ENCODE measurements around the gene GRID1. TPM values are rescaled to one million over a fixed set of nuclear protein-coding genes. Genes with fewer than 3 reads are reported as not detected.
A peak's percentile ranks its signal among the peaks of the same experiment; 100 is the strongest.

Gene GRID1
- total RNA-seq, 1 experiment from 2014 or later = not detected

GRCh38 chr10:86387178-86387794 lies 20.7 kb upstream of the GRID1 start:
- intact Hi-C loops (cut with micrococcal nuclease) = no loop called here
- TF ChIP-seq EZH2 (IDR thresholded peaks at IDR 0.05; ENCODE audit: low read length, unreplicated experiment) = no peak
- TF ChIP-seq CTCF (conservative IDR thresholded peaks at IDR 0.05; ENCODE audit: low read depth, low read length) = no peak
- POLR2A ChIA-PET (ENCODE audit: unreplicated experiment) = no interaction called here
- H3F3A ChIP-seq (ENCODE audit: low read length, unreplicated experiment) = no peaks in the 10 kb centered on the region
- H3K27me3 ChIP-seq (ENCODE audit: low read length) = peaks cover 11% of the 10 kb centered on the region; the same call in 1 of the 2 replicates
- CTCF ChIA-PET = interaction anchor here (0.6 kb wide), 1 partner anchor 40 kb away, joined by 3 read pairs; no protein-coding TSS in a partner anchor
- H3K9ac ChIP-seq (ENCODE audit: low read length) = no peak overlapping the region
- no peak overlapping the region for H3K4me2 ChIP-seq (ENCODE audit: low read length)
- no peaks in the 10 kb centered on the region for H3K9me2 ChIP-seq (replicated peaks; ENCODE audit: low read length)
- H3K4me1 ChIP-seq (ENCODE audit: insufficient read depth, low read length) = no peaks in the 10 kb centered on the region
- no peak overlapping the region for H3K4me3 ChIP-seq (ENCODE audit: low read length)
- BruUV-seq (replicated peaks) = no TSS peak
- no peaks in the 10 kb centered on the region for H3K9me3 ChIP-seq (ENCODE audit: low read length)
- DNase-seq (no peak), ATAC-seq (no peak)
- no peaks in the 10 kb centered on the region for H4K20me1 ChIP-seq (ENCODE audit: low read length)
- H3K36me3 ChIP-seq (ENCODE audit: low read depth, low read length) = no peaks in the 10 kb centered on the region
- H2AFZ ChIP-seq (ENCODE audit: low read length) = no peak overlapping the region
- no peak overlapping the region for H3K27ac ChIP-seq (ENCODE audit: low read length)
- H3K79me2 ChIP-seq (ENCODE audit: low read length) = no peaks in the 10 kb centered on the region

GRCh38 chr10:86385806-86386205 lies 19.2 kb upstream of the GRID1 start:
- Histone ChIP-seq H3K36me3 (ENCODE audit: low read depth, low read length) (no peaks in the 10 kb centered on the region), H3K4me3 (ENCODE audit: low read length) (no peak overlapping the region), H3K4me2 (ENCODE audit: low read length) (no peak overlapping the region), H3K4me1 (ENCODE audit: insufficient read depth, low read length) (no peaks in the 10 kb centered on the region), H3K27me3 (ENCODE audit: low read length) (peaks cover 18% of the 10 kb centered on the region), H3F3A (ENCODE audit: low read length, unreplicated experiment) (no peaks in the 10 kb centered on the region), H3K9me3 (ENCODE audit: low read length) (no peaks in the 10 kb centered on the region), H3K79me2 (ENCODE audit: low read length) (no peaks in the 10 kb centered on the region), H3K27ac (ENCODE audit: low read length) (no peak overlapping the region), H3K9ac (ENCODE audit: low read length) (no peak overlapping the region), H4K20me1 (ENCODE audit: low read length) (no peaks in the 10 kb centered on the region), H3K9me2 (replicated peaks; ENCODE audit: low read length) (no peaks in the 10 kb centered on the region), H2AFZ (ENCODE audit: low read length) (no peak overlapping the region)
- peak; percentile 29; the same call in 1 of the 2 replicates for ATAC-seq
- intact Hi-C loops (cut with micrococcal nuclease) = no loop called here
- ChIA-PET POLR2A (ENCODE audit: unreplicated experiment) (no interaction called here), CTCF (no interaction called here)
- BruUV-seq (replicated peaks) = no TSS peak
- peak; percentile 9 for DNase-seq
- TF ChIP-seq EZH2 (IDR thresholded peaks at IDR 0.05; ENCODE audit: low read length, unreplicated experiment) = no peak
- no peak for TF ChIP-seq EZH2phosphoT487 (IDR thresholded peaks at IDR 0.05; ENCODE audit: borderline replicate concordance, low read length)
- no peak for TF ChIP-seq CTCF (conservative IDR thresholded peaks at IDR 0.05; ENCODE audit: low read depth, low read length)

GRCh38 chr10:86377797-86378146 lies 11.2 kb upstream of the GRID1 start:
- H3K36me3 ChIP-seq (ENCODE audit: low read depth, low read length) = no peaks in the 10 kb centered on the region
- no peaks in the 10 kb centered on the region for H3K79me2 ChIP-seq (ENCODE audit: low read length)
- no peak overlapping the region for H3K4me2 ChIP-seq (ENCODE audit: low read length)
- H2AFZ ChIP-seq (ENCODE audit: low read length) = no peak overlapping the region; the same call in 1 of the 2 replicates
- POLR2A ChIA-PET (ENCODE audit: unreplicated experiment) = no interaction called here
- H3K9me3 ChIP-seq (ENCODE audit: low read length) = no peaks in the 10 kb centered on the region
- ATAC-seq = no peak
- H3K27ac ChIP-seq (ENCODE audit: low read length) = no peak overlapping the region
- intact Hi-C loops (cut with micrococcal nuclease) = loop anchor here (2.0 to 5.0 kb wide), 3 partner anchors 29 to 1765 kb away; no protein-coding TSS in a partner anchor
- no peaks in the 10 kb centered on the region for H3F3A ChIP-seq (ENCODE audit: low read length, unreplicated experiment)
- H3K9ac ChIP-seq (ENCODE audit: low read length) = no peak overlapping the region
- H3K4me3 ChIP-seq (ENCODE audit: low read length) = no peak overlapping the region
- no peaks in the 10 kb centered on the region for H3K4me1 ChIP-seq (ENCODE audit: insufficient read depth, low read length)
- peaks cover 8% of the 10 kb centered on the region; the same call in 1 of the 2 replicates for H3K27me3 ChIP-seq (ENCODE audit: low read length)
- no peak for TF ChIP-seq EZH2phosphoT487 (IDR thresholded peaks at IDR 0.05; ENCODE audit: borderline replicate concordance, low read length)
- TF ChIP-seq CTCF (conservative IDR thresholded peaks at IDR 0.05; ENCODE audit: low read depth, low read length) = no peak
- no TSS peak for BruUV-seq (replicated peaks)
- H4K20me1 ChIP-seq (ENCODE audit: low read length) = no peaks in the 10 kb centered on the region
- no peaks in the 10 kb centered on the region for H3K9me2 ChIP-seq (replicated peaks; ENCODE audit: low read length)
- CTCF ChIA-PET = no interaction called here
- no peak for DNase-seq

All from PC-3 (cell line).